ENCODE results near the gene NT5C1B.

GRCh38 chr2:18549083-18549482, 40.3 kb downstream of the NT5C1B start:
- TF ChIP-seq POLR2A (IDR thresholded peaks at IDR 0.05; ENCODE audit: low read depth, low read length) (no peak), POLR2AphosphoS5 (IDR thresholded peaks at IDR 0.05; ENCODE audit: low read depth, low read length) (no peak), TAF1 (IDR thresholded peaks at IDR 0.05; ENCODE audit: low read depth, low read length) (no peak), PAX5 (IDR thresholded peaks at IDR 0.05; ENCODE audit: insufficient read depth, low read length, severe bottlenecking) (no peak), POU2F2 (IDR thresholded peaks at IDR 0.05; ENCODE audit: low read depth, low read length) (no peak), SPI1 (IDR thresholded peaks at IDR 0.05; ENCODE audit: low read depth, low read length) (no peak)
